ENCODE data around the gene RAB38. TPM values are rescaled to one million over a fixed set of nuclear protein-coding genes. Genes with fewer than 3 reads are reported as not detected.

Gene RAB38
- total and polyA plus RNA-seq, 2 experiments from 2014 or later = 8.8 to 14.2 TPM

- no peak for DNase-seq (ENCODE audit: low spot score)
- Mint-ChIP-seq H3K4me1 (no peaks in the 10 kb centered on the region), H3K27me3 (ENCODE audit: insufficient read depth, low read depth, poor library complexity) (no peaks in the 10 kb centered on the region), H3K27ac (no peak overlapping the region), H3K4me3 (no peak overlapping the region), H3K9me3 (no peaks in the 10 kb centered on the region), H3K36me3 (ENCODE audit: low read depth) (no peaks in the 10 kb centered on the region)
- no peak for ATAC-seq
- Histone ChIP-seq H3K9me2 (ENCODE audit: insufficient read depth) (0 out of 2 replicates have a peak, but pooled peaks cover 7% of the 10 kb centered on the region), H3K4me1 (ENCODE audit: insufficient read depth) (no peaks in the 10 kb centered on the region), H4K20me1 (replicated peaks; ENCODE audit: insufficient read depth) (no peaks in the 10 kb centered on the region), H3K36me3 (ENCODE audit: insufficient read depth) (no peaks in the 10 kb centered on the region; the same call in 1 of the 2 replicates), H3K4me2 (no peak overlapping the region), H3K27ac (ENCODE audit: low read depth) (no peak overlapping the region), H3K27me3 (ENCODE audit: insufficient read depth) (no peaks in the 10 kb centered on the region), H3K4me3 (no peak overlapping the region), H3F3A (replicated peaks; ENCODE audit: low read depth) (no peaks in the 10 kb centered on the region), H2AFZ (no peak overlapping the region), H3K79me2 (replicated peaks; ENCODE audit: insufficient read depth) (no peaks in the 10 kb centered on the region)
- no peak for TF ChIP-seq CTCF (conservative IDR thresholded peaks at IDR 0.05; ENCODE audit: low read depth in 2 of 2)
- no peak for TF ChIP-seq NANOG (IDR thresholded peaks at IDR 0.05; ENCODE audit: borderline replicate concordance)
- no peak for TF ChIP-seq ETS1 (IDR thresholded peaks at IDR 0.05)
- no peak for TF ChIP-seq CREB1 (CRISPR knock-in tag; IDR thresholded peaks at IDR 0.05; ENCODE audit: low read depth)
- no peak for TF ChIP-seq STAT1 (IDR thresholded peaks at IDR 0.05; ENCODE audit: unreplicated experiment)
- no peak for TF ChIP-seq JUNB (IDR thresholded peaks at IDR 0.05; ENCODE audit: unreplicated experiment)
- no peak for TF ChIP-seq EZH2phosphoT487 (IDR thresholded peaks at IDR 0.05; ENCODE audit: unreplicated experiment)
- TF ChIP-seq ZNF114 (CRISPR knock-in tag; IDR thresholded peaks at IDR 0.05) = no peak
- TF ChIP-seq ZNF331 (CRISPR knock-in tag; IDR thresholded peaks at IDR 0.05; ENCODE audit: low read depth) = no peak
- no peak for TF ChIP-seq EZH2 (IDR thresholded peaks at IDR 0.05; ENCODE audit: low read depth, unreplicated experiment)
- TF ChIP-seq REST (IDR thresholded peaks at IDR 0.05; ENCODE audit: unreplicated experiment) = no peak
- TF ChIP-seq ZNF462 (CRISPR knock-in tag; IDR thresholded peaks at IDR 0.05) = no peak
- no peak for TF ChIP-seq POLR2AphosphoS5 (IDR thresholded peaks at IDR 0.05; ENCODE audit: low read depth)
Measured at GRCh38 chr11:88064097-88064705, 111.0 kb downstream of the RAB38 start.

All from GM23338 (cell line).